Measurements from ENCODE around the gene RPS6KA4.

RPS6KA4 gene

GRCh38 chr11:64351136-64351631 is 7.8 kb upstream of the RPS6KA4 start:
- Histone ChIP-seq H3K4me2 (no peak overlapping the region), H3K9ac (no peak overlapping the region), H4K20me1 (ENCODE audit: insufficient read depth) (no peaks in the 10 kb centered on the region), H3K79me2 (ENCODE audit: insufficient read depth, low read depth) (no peaks in the 10 kb centered on the region), H3K27me3 (ENCODE audit: insufficient read depth, low read depth) (no peaks in the 10 kb centered on the region), H3K36me3 (ENCODE audit: insufficient read depth) (no peaks in the 10 kb centered on the region), H3K4me1 (ENCODE audit: low read depth, poor library complexity, severe bottlenecking) (no peaks in the 10 kb centered on the region), H3K4me3 (IDR thresholded peaks at IDR 0.05; ENCODE audit: insufficient read depth, low read depth, low read length) (no peak overlapping the region), H2AFZ (ENCODE audit: low read depth) (no peak overlapping the region), H3K27ac (no peak overlapping the region)
- no peak for TF ChIP-seq CTCF (conservative IDR thresholded peaks at IDR 0.05; ENCODE audit: low read depth, low read length)

- no peak overlapping the region for H3K27ac ChIP-seq
- no peaks in the 10 kb centered on the region for H3K79me2 ChIP-seq (ENCODE audit: insufficient read depth, low read depth)
- H2AFZ ChIP-seq (ENCODE audit: low read depth): no peak overlapping the region
- no peak overlapping the region for H3K9ac ChIP-seq
- TF ChIP-seq CTCF (conservative IDR thresholded peaks at IDR 0.05; ENCODE audit: low read depth, low read length): no peak
- no peaks in the 10 kb centered on the region for H3K27me3 ChIP-seq (ENCODE audit: insufficient read depth, low read depth)
- no peak overlapping the region for H3K4me3 ChIP-seq (IDR thresholded peaks at IDR 0.05; ENCODE audit: insufficient read depth, low read depth, low read length)
- H3K4me1 ChIP-seq (ENCODE audit: low read depth, poor library complexity, severe bottlenecking): no peaks in the 10 kb centered on the region
- no peaks in the 10 kb centered on the region for H3K36me3 ChIP-seq (ENCODE audit: insufficient read depth)
- H3K4me2 ChIP-seq: no peak overlapping the region
- H4K20me1 ChIP-seq (ENCODE audit: insufficient read depth): no peaks in the 10 kb centered on the region
Observed at GRCh38 chr11:64352099-64352994, 6.6 kb upstream of the RPS6KA4 start.

GRCh38 chr11:64352995-64353714 is 5.8 kb upstream of the RPS6KA4 start:
- TF ChIP-seq CTCF (conservative IDR thresholded peaks at IDR 0.05; ENCODE audit: low read depth, low read length): no peak
- Histone ChIP-seq H3K27ac (no peak overlapping the region), H3K4me3 (IDR thresholded peaks at IDR 0.05; ENCODE audit: insufficient read depth, low read depth, low read length) (no peak overlapping the region), H3K9ac (no peak overlapping the region), H4K20me1 (ENCODE audit: insufficient read depth) (no peaks in the 10 kb centered on the region), H3K4me1 (ENCODE audit: low read depth, poor library complexity, severe bottlenecking) (peaks cover 7% of the 10 kb centered on the region), H3K27me3 (ENCODE audit: insufficient read depth, low read depth) (no peaks in the 10 kb centered on the region), H2AFZ (ENCODE audit: low read depth) (no peak overlapping the region), H3K36me3 (ENCODE audit: insufficient read depth) (no peaks in the 10 kb centered on the region), H3K4me2 (no peak overlapping the region), H3K79me2 (ENCODE audit: insufficient read depth, low read depth) (no peaks in the 10 kb centered on the region)

GRCh38 chr11:64353715-64354506 is 5.1 kb upstream of the RPS6KA4 start:
- Histone ChIP-seq H3K4me2 (no peak overlapping the region), H4K20me1 (ENCODE audit: insufficient read depth) (no peaks in the 10 kb centered on the region)

More at GRCh38 chr11:64353715-64354506, 5.1 kb upstream of the RPS6KA4 start:
- no peak overlapping the region for H2AFZ ChIP-seq (ENCODE audit: low read depth)
- no peaks in the 10 kb centered on the region for H3K79me2 ChIP-seq (ENCODE audit: insufficient read depth, low read depth)
- no peaks in the 10 kb centered on the region for H3K27me3 ChIP-seq (ENCODE audit: insufficient read depth, low read depth)
- H3K36me3 ChIP-seq (ENCODE audit: insufficient read depth): no peaks in the 10 kb centered on the region
- H3K4me3 ChIP-seq (IDR thresholded peaks at IDR 0.05; ENCODE audit: insufficient read depth, low read depth, low read length): no peak overlapping the region
- TF ChIP-seq CTCF (conservative IDR thresholded peaks at IDR 0.05; ENCODE audit: low read depth, low read length): no peak
- no peak overlapping the region for H3K27ac ChIP-seq
- H3K9ac ChIP-seq: no peak overlapping the region
- H3K4me1 ChIP-seq (ENCODE audit: low read depth, poor library complexity, severe bottlenecking): peaks cover 12% of the 10 kb centered on the region
